ENCODE results near the gene GRIA4. TPM values are rescaled to one million over a fixed set of nuclear protein-coding genes. Genes with fewer than 3 reads are reported as not detected.
A peak's percentile ranks its signal among the peaks of the same experiment; 100 is the strongest.

Gene GRIA4
- polyA plus RNA-seq, 6 donors from 2014 or later, result not detected

DNA sequence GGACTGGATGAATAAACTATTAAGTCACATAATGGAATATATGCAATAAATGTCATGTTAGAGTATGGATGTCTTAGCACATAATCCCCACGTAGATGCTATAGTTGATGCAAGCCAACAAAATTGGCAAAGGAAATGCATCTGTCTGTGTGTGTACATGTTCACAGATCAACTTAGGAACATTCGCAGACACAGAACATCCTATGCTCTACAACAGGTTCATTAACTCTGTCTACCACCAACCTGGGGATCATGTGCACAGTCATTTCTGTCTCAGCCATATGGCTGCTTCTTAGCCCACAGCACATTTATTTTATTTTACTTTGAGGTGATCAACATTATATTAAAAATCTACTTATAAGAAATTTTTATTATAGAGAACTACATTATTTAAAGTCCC is 407.2 kb downstream of the GRIA4 start:
- H3K4me1 Mint-ChIP-seq, result peaks cover 38 to 51% (median 40%) of the 10 kb centered on the region in 3 donors
- peaks cover 4% of the 10 kb centered on the region in 2 donors for H3K36me3 Mint-ChIP-seq
- no peaks in the 10 kb centered on the region for H3K27me3 Mint-ChIP-seq
- no peak for DNase-seq
- ATAC-seq (ENCODE audit: low read depth in 2 of 2), result no peak
- H3K27ac Mint-ChIP-seq, result no peak overlapping the region
- no peak overlapping the region for H3K4me3 Mint-ChIP-seq
- no peaks in the 10 kb centered on the region for H3K9me3 Mint-ChIP-seq

GRCh38 chr11:106021181-106021966 is 411.5 kb downstream of the GRIA4 start:
- H3K9me3 Mint-ChIP-seq, result peaks cover 0 to 2% (median 0%) of the 10 kb centered on the region in 7 donors
- peak overlapping the region; percentile 89 to 99 (median 98) for H3K4me3 Mint-ChIP-seq
- DNase-seq (no peak), ATAC-seq (ENCODE audit: low read depth in 2 of 2) (no peak)
- H3K27me3 Mint-ChIP-seq, result no peaks in the 10 kb centered on the region
- H3K4me1 Mint-ChIP-seq, result peaks cover 41 to 52% (median 43%) of the 10 kb centered on the region in 3 donors
- H3K27ac Mint-ChIP-seq, result peak overlapping the region; percentile 90 to 96 (median 95)
- H3K36me3 Mint-ChIP-seq, result peaks cover 4% of the 10 kb centered on the region in 2 donors

DNA sequence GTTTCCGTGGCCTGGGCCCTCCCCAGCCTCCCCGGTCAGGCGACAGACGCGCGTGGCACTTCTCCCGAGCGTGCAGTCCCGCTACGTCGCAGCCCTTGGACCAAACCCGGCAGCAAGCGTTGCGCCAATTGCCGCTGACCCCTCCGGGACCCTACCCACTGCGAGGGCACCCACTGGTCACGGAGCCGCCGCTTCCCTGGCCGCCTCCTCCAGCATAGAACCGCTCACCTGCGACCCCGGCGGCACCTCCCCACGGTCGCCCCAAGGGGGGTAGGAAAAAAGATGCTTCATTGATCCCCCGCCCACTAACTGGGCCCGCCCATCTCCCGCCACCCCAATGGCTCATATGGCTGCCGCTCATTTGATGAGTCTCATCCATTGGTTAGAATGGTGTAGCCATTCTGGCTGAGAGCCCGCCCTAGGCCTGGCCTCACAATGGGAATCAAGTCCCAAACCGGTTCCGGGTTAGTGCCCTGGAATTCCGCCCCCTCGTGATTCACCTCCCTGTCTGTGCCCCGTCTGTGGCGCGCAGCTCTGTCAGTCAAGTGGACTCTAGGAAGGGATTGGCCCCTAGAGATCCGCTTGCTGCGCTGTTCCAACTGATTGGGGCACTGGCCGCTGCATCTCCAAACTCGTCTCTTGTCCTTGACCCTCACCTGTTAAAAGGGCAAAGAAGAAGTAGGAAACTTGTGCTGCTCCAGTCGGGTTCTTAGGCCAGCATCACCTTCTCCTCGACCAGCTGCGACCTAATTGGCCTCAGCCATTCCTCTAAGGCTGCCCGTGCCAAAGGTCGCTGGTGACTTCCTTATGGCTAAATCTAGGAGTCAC is 412.3 kb downstream of the GRIA4 start, which contains the start of gene MSANTD4:
TSS of gene MSANTD4 (minus strand) at position 274 of the 828 bp plus-strand sequence. CDS start 11,323 bp downstream, outside the sequence.
- ATAC-seq (ENCODE audit: low read depth in 2 of 2) (peak; percentile 92 to 94), DNase-seq (peak; percentile 91)
- H3K27ac Mint-ChIP-seq, result peak within 1 kb of the TSS; percentile 90 to 96 (median 95)
- peaks cover 4% of the 10 kb centered on the region in 2 donors for H3K36me3 Mint-ChIP-seq
- H3K27me3 Mint-ChIP-seq, result peaks cover 0 to under 1% (median 0%) of the 10 kb centered on the region in 3 donors
- H3K4me3 Mint-ChIP-seq, result peak within 1 kb of the TSS; percentile 89 to 99 (median 98)
- H3K9me3 Mint-ChIP-seq, result peaks cover 0 to 2% (median 0%) of the 10 kb centered on the region in 7 donors
- peaks cover 38 to 48% (median 40%) of the 10 kb centered on the region in 3 donors for H3K4me1 Mint-ChIP-seq

DNA sequence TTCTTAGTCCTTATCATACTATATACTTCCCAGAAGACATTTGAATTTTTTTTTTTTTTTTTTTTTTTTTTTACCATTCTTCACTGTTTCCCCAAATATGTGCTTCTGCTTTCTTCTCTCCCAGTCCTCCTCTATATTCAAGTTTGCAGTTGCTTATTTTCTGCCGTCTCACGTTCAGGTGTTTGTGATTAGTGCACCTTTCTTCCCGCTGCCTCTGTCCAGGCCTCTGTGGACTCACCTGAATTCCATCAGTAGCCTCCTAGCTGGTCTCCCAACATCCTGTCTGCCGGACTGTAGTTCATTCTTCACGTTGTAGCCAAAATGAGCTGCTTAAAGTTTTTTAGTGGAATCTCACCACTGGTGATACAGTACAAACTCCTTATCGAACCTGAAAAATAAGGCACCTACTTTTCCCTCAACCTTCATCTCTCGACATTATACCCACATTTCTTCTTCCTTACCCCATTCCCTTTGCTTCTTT is 413.0 kb downstream of the GRIA4 start:
- peaks cover 0 to 5% (median 5%) of the 10 kb centered on the region in 3 donors for H3K27me3 Mint-ChIP-seq
- peak overlapping the region; percentile 89 to 99 (median 98) for H3K4me3 Mint-ChIP-seq
- peak overlapping the region; percentile 79 to 96 (median 94) for H3K27ac Mint-ChIP-seq
- H3K36me3 Mint-ChIP-seq, result peaks cover 4% of the 10 kb centered on the region in 2 donors
- peaks cover 38 to 48% (median 40%) of the 10 kb centered on the region in 3 donors for H3K4me1 Mint-ChIP-seq
- DNase-seq (no peak), ATAC-seq (ENCODE audit: low read depth in 2 of 2) (no peak)
- H3K9me3 Mint-ChIP-seq, result peaks cover 0 to 4% (median 0%) of the 10 kb centered on the region in 7 donors

GRCh38 chr11:106030609-106031008 is 420.7 kb downstream of the GRIA4 start:
- Mint-ChIP-seq H3K36me3 (no peaks in the 10 kb centered on the region), H3K27me3 (peaks cover 29 to 47% (median 44%) of the 10 kb centered on the region in 3 donors), H3K4me1 (no peaks in the 10 kb centered on the region), H3K9me3 (peaks cover 0 to 8% (median 0%) of the 10 kb centered on the region in 7 donors), H3K4me3 (no peak overlapping the region), H3K27ac (no peak overlapping the region)
- ATAC-seq (ENCODE audit: low read depth in 2 of 2), result no peak
- no peak for DNase-seq

DNA sequence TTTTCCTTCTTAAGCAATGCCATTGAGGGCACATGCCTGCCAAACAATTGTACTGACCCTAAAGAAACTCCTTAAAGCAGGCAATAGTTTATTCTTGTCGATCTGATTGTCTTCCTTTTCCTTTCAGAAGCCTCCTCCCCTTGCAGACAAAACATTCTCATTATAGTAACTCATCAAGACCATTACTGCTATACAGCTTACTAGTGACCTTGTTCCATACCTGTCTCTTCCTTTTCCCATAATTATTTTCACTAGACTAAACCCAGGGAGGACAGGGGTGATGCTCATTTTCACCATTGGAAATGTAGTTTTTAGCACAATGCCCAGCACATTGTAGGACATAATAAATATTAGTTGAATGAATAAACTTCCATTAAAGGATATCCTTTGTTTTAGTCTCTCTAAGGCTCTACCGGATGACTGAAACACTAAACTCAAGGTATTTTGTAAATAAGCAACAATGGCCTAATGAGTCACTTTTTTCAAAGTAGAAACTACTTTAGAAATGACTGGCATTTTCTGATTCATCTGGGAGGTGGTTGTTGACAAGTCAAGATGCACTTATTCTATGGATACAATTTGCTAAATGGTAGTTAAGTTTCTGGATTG is 421.4 kb downstream of the GRIA4 start:
- Mint-ChIP-seq H3K9me3 (peaks cover 0 to 8% (median 0%) of the 10 kb centered on the region in 7 donors), H3K27ac (no peak overlapping the region), H3K27me3 (peaks cover 36 to 54% (median 51%) of the 10 kb centered on the region in 3 donors)

More for the DNA sequence above, 421.4 kb downstream of the GRIA4 start:
- DNase-seq, result no peak
- Mint-ChIP-seq H3K4me3 (no peak overlapping the region), H3K4me1 (no peaks in the 10 kb centered on the region), H3K36me3 (no peaks in the 10 kb centered on the region)
- no peak for ATAC-seq (ENCODE audit: low read depth in 2 of 2)
